ENCODE measurements around the gene FLCN.

FLCN gene

GRCh38 chr17:17229416-17230384 lies 7.3 kb downstream of the FLCN start:
- Histone ChIP-seq H3K4me1 (ENCODE audit: low read length) (no peaks in the 10 kb centered on the region), H2AFZ (ENCODE audit: low read length) (no peak overlapping the region), H3K9me3 (replicated peaks; ENCODE audit: insufficient read depth, low read length) (no peaks in the 10 kb centered on the region), H4K20me1 (ENCODE audit: insufficient read depth, low read length) (no peaks in the 10 kb centered on the region), H3F3A (ENCODE audit: insufficient read depth, low read length) (no peaks in the 10 kb centered on the region), H3K9me2 (replicated peaks; ENCODE audit: insufficient read depth, low read length) (no peaks in the 10 kb centered on the region), H3K9ac (ENCODE audit: low read length) (no peak overlapping the region), H3K4me3 (ENCODE audit: low read length) (no peak overlapping the region), H3K4me2 (ENCODE audit: low read depth, low read length) (no peak overlapping the region), H3K36me3 (replicated peaks; ENCODE audit: insufficient read depth, low read length) (peaks cover 3% of the 10 kb centered on the region), H3K27ac (ENCODE audit: low read length) (no peak overlapping the region), H3K79me2 (ENCODE audit: low read length) (peaks cover 48% of the 10 kb centered on the region), H3K27me3 (replicated peaks; ENCODE audit: insufficient read depth, low read length) (no peaks in the 10 kb centered on the region)
- no peak for DNase-seq
- TF ChIP-seq EZH2 (optimal IDR thresholded peaks at IDR 0.05; ENCODE audit: low read depth, low read length) (no peak), EZH2phosphoT487 (IDR thresholded peaks at IDR 0.05; ENCODE audit: low read length) (no peak), CTCF (IDR thresholded peaks at IDR 0.05; ENCODE audit: low read length) (no peak)

- no peaks in the 10 kb centered on the region for H3K9me3 ChIP-seq (replicated peaks; ENCODE audit: insufficient read depth, low read length)
- no peaks in the 10 kb centered on the region for H3K27me3 ChIP-seq (replicated peaks; ENCODE audit: insufficient read depth, low read length)
- H3K79me2 ChIP-seq (ENCODE audit: low read length), result peaks cover 39% of the 10 kb centered on the region
- no peaks in the 10 kb centered on the region for H3K4me1 ChIP-seq (ENCODE audit: low read length)
- no peaks in the 10 kb centered on the region for H3F3A ChIP-seq (ENCODE audit: insufficient read depth, low read length)
- no peak for TF ChIP-seq EZH2 (optimal IDR thresholded peaks at IDR 0.05; ENCODE audit: low read depth, low read length)
- TF ChIP-seq CTCF (IDR thresholded peaks at IDR 0.05; ENCODE audit: low read length), result no peak
- no peaks in the 10 kb centered on the region for H3K9me2 ChIP-seq (replicated peaks; ENCODE audit: insufficient read depth, low read length)
- no peak overlapping the region for H3K9ac ChIP-seq (ENCODE audit: low read length)
- H3K4me2 ChIP-seq (ENCODE audit: low read depth, low read length), result no peak overlapping the region
- no peaks in the 10 kb centered on the region for H4K20me1 ChIP-seq (ENCODE audit: insufficient read depth, low read length)
- no peak overlapping the region for H3K4me3 ChIP-seq (ENCODE audit: low read length)
- no peak overlapping the region for H2AFZ ChIP-seq (ENCODE audit: low read length)
- DNase-seq, result no peak
- no peak overlapping the region for H3K27ac ChIP-seq (ENCODE audit: low read length)
- peaks cover 3% of the 10 kb centered on the region for H3K36me3 ChIP-seq (replicated peaks; ENCODE audit: insufficient read depth, low read length)
Measured at GRCh38 chr17:17228521-17229279, 8.3 kb downstream of the FLCN start.

GRCh38 chr17:17227608-17228520 lies 9.1 kb downstream of the FLCN start:
- no peaks in the 10 kb centered on the region for H3K4me1 ChIP-seq (ENCODE audit: low read length)
- no peak overlapping the region for H2AFZ ChIP-seq (ENCODE audit: low read length)
- no peaks in the 10 kb centered on the region for H4K20me1 ChIP-seq (ENCODE audit: insufficient read depth, low read length)
- DNase-seq, result no peak
- H3K9me3 ChIP-seq (replicated peaks; ENCODE audit: insufficient read depth, low read length), result no peaks in the 10 kb centered on the region
- no peaks in the 10 kb centered on the region for H3K9me2 ChIP-seq (replicated peaks; ENCODE audit: insufficient read depth, low read length)
- peaks cover 3% of the 10 kb centered on the region for H3K36me3 ChIP-seq (replicated peaks; ENCODE audit: insufficient read depth, low read length)
- no peak overlapping the region for H3K4me2 ChIP-seq (ENCODE audit: low read depth, low read length)
- H3K27me3 ChIP-seq (replicated peaks; ENCODE audit: insufficient read depth, low read length), result no peaks in the 10 kb centered on the region
- H3K9ac ChIP-seq (ENCODE audit: low read length), result no peak overlapping the region
- peaks cover 34% of the 10 kb centered on the region for H3K79me2 ChIP-seq (ENCODE audit: low read length)
- H3F3A ChIP-seq (ENCODE audit: insufficient read depth, low read length), result no peaks in the 10 kb centered on the region
- no peak overlapping the region for H3K4me3 ChIP-seq (ENCODE audit: low read length)
- TF ChIP-seq EZH2phosphoT487 (IDR thresholded peaks at IDR 0.05; ENCODE audit: low read length) (no peak), CTCF (IDR thresholded peaks at IDR 0.05; ENCODE audit: low read length) (no peak), EZH2 (optimal IDR thresholded peaks at IDR 0.05; ENCODE audit: low read depth, low read length) (no peak)
- H3K27ac ChIP-seq (ENCODE audit: low read length), result no peak overlapping the region

All from MM.1S (cell line).